Prostate gland (tissue), 2 donors: ENCODE results near the gene CPXM2.

ENCODE experiments used
- CTCF ChIP-seq, 4 experiments: fragments of 200-600 bp in 2 of 4; fragments of 450-650 bp in 2 of 4; sonication (generic) in 2 of 4; IDR thresholded peaks; 1 replicate in 3 of 4; 2 replicates in 1 of 4; pipeline ENCODE4 v1.5.1; 2016 to 2019; ENCODE audit warnings: antibody characterized with exemption in 4 of 4, mild to moderate bottlenecking in 2 of 4, moderate library complexity in 2 of 4
- POLR2A ChIP-seq: fragments of 450-650 bp; IDR thresholded peaks from one replicate; pipeline ENCODE4 v1.6.1; 2016; ENCODE audit warnings: antibody characterized with exemption, mild to moderate bottlenecking

GRCh38 chr10:123935680-123936079 is 44.1 kb upstream of the CPXM2 start:
- TF ChIP-seq CTCF (IDR thresholded peaks at IDR 0.05) (no peak), POLR2A (no peak)
